HG03354 (cell line): Measurements from ENCODE around the gene TOMM40.
A peak's percentile ranks its signal among the peaks of the same experiment; 100 is the strongest.
"Not testable (repeated sequence)": the region's sequence is repeated elsewhere in the genome, so short reads cannot be mapped to it uniquely, and the experiment has no call there.

Experiments
- ATAC-seq: cut with Tn5 transposase; IDR thresholded peaks from one replicate; pipeline ENCODE4 v1.9.1; 2021; ENCODE audit warnings: mild to moderate bottlenecking; ENCODE audit not compliant: unreplicated experiment, poor library complexity, severe bottlenecking

Gene TOMM40

GRCh38 chr19:44869733-44870470 lies 21.2 kb upstream of the TOMM40 start:
- ATAC-seq, result no peak

GRCh38 chr19:44871809-44872208 lies 19.2 kb upstream of the TOMM40 start:
- ATAC-seq, result no peak

DNA sequence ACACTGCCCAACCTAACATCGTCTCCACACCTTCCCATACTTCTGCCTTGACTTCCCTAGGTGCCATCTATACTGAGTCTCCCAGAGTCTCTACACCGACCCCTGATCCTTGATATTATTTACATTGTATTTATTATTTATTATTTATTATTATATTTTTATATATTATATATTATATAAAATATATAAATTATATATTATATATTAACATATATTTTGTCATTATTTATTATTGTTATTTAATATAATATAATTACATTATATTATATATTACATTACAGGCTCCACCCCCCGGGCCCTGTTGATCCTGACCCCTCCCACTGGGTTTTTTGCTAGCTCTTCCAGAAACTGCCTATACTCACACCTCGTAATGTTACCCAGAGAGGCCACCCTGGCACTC lies 18.4 kb upstream of the TOMM40 start:
- ATAC-seq, result no peak

DNA sequence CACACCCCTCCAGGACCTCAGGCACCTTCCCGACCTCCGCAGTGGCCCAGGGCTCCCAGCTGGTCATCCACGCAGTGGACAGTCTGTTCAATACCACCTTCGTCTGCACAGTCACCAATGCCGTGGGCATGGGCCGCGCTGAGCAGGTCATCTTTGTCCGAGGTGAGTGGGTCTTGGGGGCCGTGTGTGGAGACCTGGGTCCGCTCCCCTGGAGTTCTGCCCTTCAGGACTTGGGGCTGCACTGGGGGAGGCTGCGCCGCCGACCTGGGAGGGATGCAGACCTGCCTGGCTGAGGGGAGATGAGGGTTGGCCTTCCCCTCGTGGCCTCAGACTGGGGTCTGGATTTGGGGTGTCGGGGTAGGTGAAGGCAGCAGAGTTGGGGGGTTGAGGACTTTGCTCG lies 16.7 kb upstream of the TOMM40 start:
- no peak for ATAC-seq

- ATAC-seq, result no peak
Measured at GRCh38 chr19:44875666-44876451, 15.2 kb upstream of the TOMM40 start.

DNA sequence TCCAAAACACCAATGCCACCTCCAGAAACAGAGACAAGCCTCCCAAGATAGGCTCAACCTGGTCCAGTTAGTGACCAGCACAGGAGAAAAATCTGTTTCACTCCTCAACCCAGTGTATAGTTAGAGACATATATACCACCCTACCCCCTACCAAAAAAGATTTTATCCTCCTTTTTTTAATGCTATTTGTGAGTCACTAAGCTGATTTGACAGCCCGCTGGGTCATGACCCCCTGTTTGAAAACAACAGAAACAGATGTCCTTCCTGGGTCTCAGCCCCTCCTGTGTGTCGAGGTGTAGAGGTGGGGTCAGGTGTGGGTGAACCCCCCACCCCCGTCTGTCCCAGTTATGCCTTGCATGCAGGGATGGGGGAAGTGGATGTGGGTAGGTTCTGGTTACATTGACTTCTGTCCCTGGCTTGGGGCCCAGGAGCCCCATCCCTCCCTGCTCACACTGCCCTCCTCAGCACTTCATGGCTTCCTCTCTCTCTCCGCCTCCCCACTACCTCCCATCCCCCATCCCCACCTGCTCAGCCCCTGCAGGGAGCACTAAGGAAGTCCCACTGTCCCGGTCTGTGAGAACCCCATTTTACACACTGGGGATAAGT lies 14.0 kb upstream of the TOMM40 start:
- ATAC-seq, result no peak

DNA sequence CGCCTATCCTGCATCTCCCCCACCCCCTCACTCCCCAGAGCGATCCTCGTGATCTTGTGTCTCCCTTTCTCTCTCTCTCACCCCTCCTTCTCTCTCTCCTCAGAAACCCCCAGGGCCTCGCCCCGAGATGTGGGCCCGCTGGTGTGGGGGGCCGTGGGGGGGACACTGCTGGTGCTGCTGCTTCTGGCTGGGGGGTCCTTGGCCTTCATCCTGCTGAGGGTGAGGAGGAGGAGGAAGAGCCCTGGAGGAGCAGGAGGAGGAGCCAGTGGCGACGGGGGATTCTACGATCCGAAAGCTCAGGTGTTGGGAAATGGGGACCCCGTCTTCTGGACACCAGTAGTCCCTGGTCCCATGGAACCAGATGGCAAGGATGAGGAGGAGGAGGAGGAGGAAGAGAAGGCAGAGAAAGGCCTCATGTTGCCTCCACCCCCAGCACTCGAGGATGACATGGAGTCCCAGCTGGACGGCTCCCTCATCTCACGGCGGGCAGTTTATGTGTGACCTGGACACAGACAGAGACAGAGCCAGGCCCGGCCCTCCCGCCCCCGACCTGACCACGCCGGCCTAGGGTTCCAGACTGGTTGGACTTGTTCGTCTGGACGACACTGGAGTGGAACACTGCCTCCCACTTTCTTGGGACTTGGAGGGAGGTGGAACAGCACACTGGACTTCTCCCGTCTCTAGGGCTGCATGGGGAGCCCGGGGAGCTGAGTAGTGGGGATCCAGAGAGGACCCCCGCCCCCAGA lies 12.8 kb upstream of the TOMM40 start:
- ATAC-seq, result no peak

GRCh38 chr19:44879309-44880065 lies 11.6 kb upstream of the TOMM40 start:
- no peak for ATAC-seq

GRCh38 chr19:44882063-44882462 lies 9.0 kb upstream of the TOMM40 start:
- no peak for ATAC-seq

DNA sequence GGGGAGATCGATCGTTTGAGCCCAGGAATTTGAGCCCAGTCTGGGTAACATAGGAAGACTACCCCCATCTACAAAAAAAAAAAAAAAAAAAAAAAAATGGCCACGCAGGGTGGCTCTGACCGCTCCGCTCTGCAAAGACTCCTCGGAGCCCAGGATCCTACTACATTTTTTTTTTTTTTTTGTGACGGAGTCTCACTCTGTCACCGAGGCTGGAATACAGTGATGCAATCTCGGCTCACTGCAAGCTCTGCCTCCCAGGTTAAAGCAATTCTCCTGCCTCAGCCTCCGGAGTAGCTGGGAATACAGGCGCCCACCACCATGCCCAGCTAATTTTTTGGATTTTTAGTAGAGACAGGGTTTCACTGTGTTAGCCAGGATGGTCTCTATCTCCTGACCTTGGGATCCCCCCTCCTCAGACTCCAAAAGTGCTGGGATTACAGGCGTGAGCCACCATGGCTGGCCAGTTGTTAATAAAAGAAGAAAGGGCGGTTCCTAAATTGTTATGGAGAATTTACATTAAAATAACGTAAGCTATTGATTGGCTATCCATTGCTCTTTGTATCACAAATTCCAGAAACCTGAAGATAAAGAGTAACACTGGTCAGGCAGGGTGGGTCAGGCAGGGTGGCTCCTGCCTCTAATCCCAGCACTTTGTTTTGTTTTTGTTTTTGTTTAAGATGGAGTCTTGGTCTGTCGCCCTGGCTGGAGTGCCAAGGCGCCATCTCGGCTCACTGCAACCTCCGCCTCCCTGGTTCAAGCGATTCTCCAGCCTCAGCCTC lies 8.2 kb upstream of the TOMM40 start:
- not testable (repeated sequence) for ATAC-seq

DNA sequence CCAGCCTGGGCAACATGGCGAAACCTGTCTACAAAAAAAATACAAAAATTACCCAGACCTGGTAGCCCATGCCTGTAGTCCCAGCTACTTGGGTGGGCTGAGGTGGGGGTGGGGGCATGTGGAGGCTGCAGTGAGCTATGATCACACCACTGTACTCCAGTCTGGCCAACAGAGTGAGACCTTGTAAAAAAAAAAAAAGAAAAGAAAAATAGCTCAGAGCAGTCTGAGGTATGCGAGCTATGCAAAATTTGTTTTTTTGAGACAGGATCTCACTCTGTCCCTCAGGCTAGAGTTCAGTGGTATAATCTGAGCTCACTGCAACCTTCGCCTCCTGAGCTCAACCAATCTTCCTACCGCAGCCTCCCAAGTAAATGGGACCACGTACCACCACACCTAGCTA lies 7.1 kb upstream of the TOMM40 start:
- ATAC-seq, result no peak

- ATAC-seq, result no peak
Measured at GRCh38 chr19:44884566-44884965, 6.5 kb upstream of the TOMM40 start.

DNA sequence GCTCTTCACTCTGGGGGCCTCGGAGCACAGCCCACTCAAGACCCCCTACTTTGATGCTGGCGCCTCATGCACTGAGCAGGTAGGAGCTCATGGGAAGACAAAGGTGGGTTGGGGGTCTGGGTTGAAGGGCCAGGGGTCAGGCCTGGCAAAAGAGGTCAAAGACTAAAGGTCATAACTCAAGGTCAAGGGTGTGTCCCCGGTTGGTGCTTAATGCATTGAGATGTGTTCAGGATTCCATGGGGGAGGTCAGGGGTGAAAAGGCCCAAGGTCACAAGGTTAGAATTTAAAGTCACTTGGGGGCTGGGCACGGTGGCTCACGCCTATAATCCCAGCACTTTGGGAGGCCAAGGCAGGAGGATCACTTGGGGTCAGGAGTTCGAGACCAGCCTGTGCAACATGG lies 4.9 kb upstream of the TOMM40 start:
- ATAC-seq, result no peak

- no peak for ATAC-seq
Measured at GRCh38 chr19:44887648-44888047, 3.4 kb upstream of the TOMM40 start.

GRCh38 chr19:44888335-44888734 lies 2.7 kb upstream of the TOMM40 start:
- ATAC-seq, result not testable (repeated sequence)

DNA sequence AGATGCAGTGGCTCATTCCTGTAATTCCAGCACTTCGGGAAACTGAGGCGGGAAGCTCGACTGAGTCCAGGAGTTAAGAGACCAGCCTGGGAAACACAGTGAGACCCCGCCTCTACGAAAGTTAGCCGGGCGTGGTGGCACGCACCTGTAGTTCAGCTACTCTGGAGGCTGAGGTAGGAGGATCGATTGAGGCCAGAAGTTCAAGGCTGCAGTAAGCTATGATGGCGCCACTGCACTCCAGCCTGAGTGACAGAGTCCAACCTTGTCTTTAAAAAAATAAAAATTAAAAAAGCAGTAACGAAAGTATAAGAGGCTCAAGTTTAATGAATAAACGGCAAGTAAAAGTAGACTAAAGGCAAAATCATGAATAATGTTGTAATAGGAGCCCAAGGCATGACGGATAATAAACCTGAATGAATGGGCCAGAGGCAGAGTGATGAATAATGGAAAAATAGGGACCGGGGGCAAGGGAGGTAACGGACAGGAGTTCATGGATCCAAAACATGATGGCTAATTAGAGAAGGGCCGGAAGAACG lies 1.2 kb upstream of the TOMM40 start:
- ATAC-seq, result no peak

- ATAC-seq, result peak; percentile 81
Measured at GRCh38 chr19:44890366-44891015, 563 bp upstream of the TOMM40 start.

DNA sequence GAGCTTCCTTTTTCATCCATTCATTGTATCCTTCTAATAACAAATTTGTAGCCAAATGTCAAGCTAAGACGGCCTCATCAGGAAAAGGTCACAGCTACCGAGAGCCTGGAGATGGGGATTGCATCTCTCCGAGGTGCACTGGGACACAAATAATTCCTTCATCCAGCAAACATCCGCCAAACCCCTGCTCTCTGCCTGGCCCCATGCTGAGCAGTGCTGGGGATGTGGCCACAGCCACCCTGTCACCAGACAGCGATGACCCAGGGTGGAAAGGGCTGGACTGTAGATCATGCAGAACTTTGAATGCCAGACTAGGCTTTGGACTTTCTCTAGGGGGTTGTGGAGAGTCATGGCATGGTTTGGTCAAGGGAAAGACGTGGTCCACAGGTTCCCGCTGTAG lies 1.9 kb downstream of the TOMM40 start:
- ATAC-seq, result no peak
